Measurements from ENCODE around the gene ROMO1. TPM values are rescaled to one million over a fixed set of nuclear protein-coding genes. Genes with fewer than 3 reads are reported as not detected.
A peak's percentile ranks its signal among the peaks of the same experiment; 100 is the strongest.

ROMO1 gene
- polyA plus RNA-seq, 2 of the 4 experiments (the other 2 are of a cell fraction): 201 to 430 TPM

- POLR2A ChIA-PET: interaction anchor here (1.3 to 2.7 kb wide), 2 partner anchors 8 to 150 kb away, joined by 3 to 11 read pairs; partner anchors contain the start of gene RBM39
- Histone ChIP-seq H3K9me3 (no peaks in the 10 kb centered on the region), H3K27ac (no peak overlapping the region), H3K4me3 (no peak overlapping the region), H3K4me2 (peak overlapping the region; percentile 33), H3K4me1 (peaks cover 75% of the 10 kb centered on the region)
- DNase-seq (ENCODE audit: low read depth in 1 of 2, low spot score in 1 of 2) (no peak), FAIRE-seq (no peak), ATAC-seq (no peak)
- TF ChIP-seq RCOR1 (IDR thresholded peaks at IDR 0.05; ENCODE audit: low read depth, low read length) (no peak), RFX5 (IDR thresholded peaks at IDR 0.05) (no peak), SMC3 (IDR thresholded peaks at IDR 0.05) (no peak), ZFP36 (IDR thresholded peaks at IDR 0.05; ENCODE audit: borderline replicate concordance, partially characterized antibody) (no peak), CTCF (IDR thresholded peaks at IDR 0.05) (no peak), HMGXB4 (CRISPR knock-in tag; IDR thresholded peaks at IDR 0.05; ENCODE audit: borderline replicate concordance) (no peak), HOXA7 (CRISPR knock-in tag; IDR thresholded peaks at IDR 0.05) (0 out of 2 replicates have a peak, but pooled peaks have one; percentile 3), FOSB (CRISPR knock-in tag; IDR thresholded peaks at IDR 0.05) (no peak)
- CTCF ChIA-PET: interaction anchor here (1.2 kb wide), 1 partner anchor 121 kb away, joined by 4 read pairs; no protein-coding TSS in a partner anchor
These were observed 35.2 kb downstream of the ROMO1 start for GRCh38 chr20:35734374-35734773.

- no peak for TF ChIP-seq HEYL (CRISPR knock-in tag; IDR thresholded peaks at IDR 0.05)
- no peak overlapping the region for H3K4me3 ChIP-seq
- POLR2A ChIA-PET: interaction anchor here (1.2 to 2.7 kb wide), 2 partner anchors 7 to 13 kb away, joined by 3 to 11 read pairs; partner anchors contain the start of gene RBM39
- no peak for DNase-seq (ENCODE audit: low read depth in 1 of 2, low spot score in 1 of 2)
- H3K4me2 ChIP-seq: peak overlapping the region; percentile 33
- CTCF ChIA-PET: interaction anchor here (1.2 to 1.3 kb wide), 2 partner anchors 120 to 193 kb away, joined by 3 to 4 read pairs; no protein-coding TSS in a partner anchor
- H3K27ac ChIP-seq: no peak overlapping the region
- FAIRE-seq: no peak
- 91% methylated on average over 4 of the region's 4 CpGs for WGBS (ENCODE audit: missing lambda C conversion rate)
- H3K4me1 ChIP-seq: peaks cover 82% of the 10 kb centered on the region
- no peaks in the 10 kb centered on the region for H3K9me3 ChIP-seq
- no peak for ATAC-seq
These were observed 35.8 kb downstream of the ROMO1 start for GRCh38 chr20:35734777-35735649.

- ATAC-seq (no peak), FAIRE-seq (no peak), DNase-seq (ENCODE audit: low read depth in 1 of 2, low spot score in 1 of 2) (no peak)
- CTCF ChIA-PET: interaction anchor here (1.3 kb wide), 1 partner anchor 192 kb away, joined by 3 read pairs; no protein-coding TSS in a partner anchor
- no peak overlapping the region for H3K4me3 ChIP-seq
- POLR2A ChIA-PET: interaction anchor here (1.2 to 1.5 kb wide), 3 partner anchors 9 to 33 kb away, joined by 3 read pairs; no protein-coding TSS in a partner anchor
- H3K4me1 ChIP-seq: peaks cover 77% of the 10 kb centered on the region
- no peaks in the 10 kb centered on the region for H3K9me3 ChIP-seq
- TF ChIP-seq CBX2 (IDR thresholded peaks at IDR 0.05; ENCODE audit: borderline replicate concordance, low read depth): no peak
- no peak for TF ChIP-seq ESRRA (IDR thresholded peaks at IDR 0.05; ENCODE audit: borderline replicate concordance, low read length)
- H3K27ac ChIP-seq: no peak overlapping the region
- WGBS (ENCODE audit: missing lambda C conversion rate): 85% methylated on average over 7 of the region's 7 CpGs
- peak overlapping the region; percentile 12; the same call in 2 of the 3 replicates for H3K4me2 ChIP-seq
These were observed 36.7 kb downstream of the ROMO1 start for GRCh38 chr20:35735826-35736470.

GRCh38 chr20:35737865-35738333 is 38.7 kb downstream of the ROMO1 start:
- DNase-seq (ENCODE audit: low read depth in 1 of 2, low spot score in 1 of 2): no peak
- TF ChIP-seq BCL3 (IDR thresholded peaks at IDR 0.05) (no peak), HOXA7 (CRISPR knock-in tag; IDR thresholded peaks at IDR 0.05) (0 out of 2 replicates have a peak, but pooled peaks have one; percentile 7)
- Histone ChIP-seq H3K9me3 (no peaks in the 10 kb centered on the region), H3K4me2 (peak overlapping the region; percentile 95; the same call in 2 of the 3 replicates), H3K4me3 (no peak overlapping the region), H3K4me1 (peaks cover 58% of the 10 kb centered on the region), H3K27ac (no peak overlapping the region)
- ChIA-PET POLR2A (no interaction called here), CTCF (interaction anchor here (1.6 kb wide), 1 partner anchor 9 kb away, joined by 4 read pairs; no protein-coding TSS in a partner anchor)
- WGBS (ENCODE audit: missing lambda C conversion rate): 94% methylated on average over 15 of the region's 15 CpGs
- no peak for FAIRE-seq
- no peak for ATAC-seq

All from A549 (cell line).